Fibroblast of pulmonary artery (primary cell): ENCODE results near the gene PALLD.

ENCODE experiments used
- DNase-seq: peaks from one replicate; pipeline ENCODE4 v3.0.0-alpha.2; 2010; ENCODE audit warnings: low read depth
- H3K4me3 ChIP-seq: replicated peaks from 2 replicates; pipeline ENCODE4 v1.5.1; 2011; ENCODE audit warnings: low read depth, mild to moderate bottlenecking, control low read depth, low read length, moderate library complexity
- TF ChIP-seq, protein P1 (sequence below): IDR thresholded peaks from 2 replicates; pipeline ENCODE4 v1.5.1; 2011; ENCODE audit warnings: mild to moderate bottlenecking, control low read depth, low read length, inconsistent platforms; ENCODE audit errors: missing control alignments

The PALLD gene

DNA sequence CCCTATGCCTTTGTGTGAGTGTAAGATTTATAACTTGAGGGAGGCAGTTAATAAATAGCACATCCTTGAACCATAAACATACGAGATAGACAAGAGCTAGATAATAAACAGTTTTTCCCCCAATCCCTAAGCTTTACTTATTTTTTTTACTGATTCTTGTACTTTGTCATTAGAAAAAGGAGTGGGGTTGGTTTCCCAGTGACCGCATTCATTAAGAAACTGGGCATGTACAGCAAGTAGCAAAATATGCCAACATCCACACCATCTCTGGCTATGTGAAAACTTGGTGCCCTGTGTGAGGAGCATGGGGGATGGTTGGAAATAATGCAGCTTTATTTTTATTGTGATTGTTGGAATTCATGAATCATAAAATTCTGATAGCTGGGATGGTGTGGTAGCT, 337.0 kb downstream of the PALLD start:
- TF ChIP-seq, protein P1, sequence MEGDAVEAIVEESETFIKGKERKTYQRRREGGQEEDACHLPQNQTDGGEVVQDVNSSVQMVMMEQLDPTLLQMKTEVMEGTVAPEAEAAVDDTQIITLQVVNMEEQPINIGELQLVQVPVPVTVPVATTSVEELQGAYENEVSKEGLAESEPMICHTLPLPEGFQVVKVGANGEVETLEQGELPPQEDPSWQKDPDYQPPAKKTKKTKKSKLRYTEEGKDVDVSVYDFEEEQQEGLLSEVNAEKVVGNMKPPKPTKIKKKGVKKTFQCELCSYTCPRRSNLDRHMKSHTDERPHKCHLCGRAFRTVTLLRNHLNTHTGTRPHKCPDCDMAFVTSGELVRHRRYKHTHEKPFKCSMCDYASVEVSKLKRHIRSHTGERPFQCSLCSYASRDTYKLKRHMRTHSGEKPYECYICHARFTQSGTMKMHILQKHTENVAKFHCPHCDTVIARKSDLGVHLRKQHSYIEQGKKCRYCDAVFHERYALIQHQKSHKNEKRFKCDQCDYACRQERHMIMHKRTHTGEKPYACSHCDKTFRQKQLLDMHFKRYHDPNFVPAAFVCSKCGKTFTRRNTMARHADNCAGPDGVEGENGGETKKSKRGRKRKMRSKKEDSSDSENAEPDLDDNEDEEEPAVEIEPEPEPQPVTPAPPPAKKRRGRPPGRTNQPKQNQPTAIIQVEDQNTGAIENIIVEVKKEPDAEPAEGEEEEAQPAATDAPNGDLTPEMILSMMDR = no peak
- peak overlapping the region; percentile 93 for H3K4me3 ChIP-seq

DNA sequence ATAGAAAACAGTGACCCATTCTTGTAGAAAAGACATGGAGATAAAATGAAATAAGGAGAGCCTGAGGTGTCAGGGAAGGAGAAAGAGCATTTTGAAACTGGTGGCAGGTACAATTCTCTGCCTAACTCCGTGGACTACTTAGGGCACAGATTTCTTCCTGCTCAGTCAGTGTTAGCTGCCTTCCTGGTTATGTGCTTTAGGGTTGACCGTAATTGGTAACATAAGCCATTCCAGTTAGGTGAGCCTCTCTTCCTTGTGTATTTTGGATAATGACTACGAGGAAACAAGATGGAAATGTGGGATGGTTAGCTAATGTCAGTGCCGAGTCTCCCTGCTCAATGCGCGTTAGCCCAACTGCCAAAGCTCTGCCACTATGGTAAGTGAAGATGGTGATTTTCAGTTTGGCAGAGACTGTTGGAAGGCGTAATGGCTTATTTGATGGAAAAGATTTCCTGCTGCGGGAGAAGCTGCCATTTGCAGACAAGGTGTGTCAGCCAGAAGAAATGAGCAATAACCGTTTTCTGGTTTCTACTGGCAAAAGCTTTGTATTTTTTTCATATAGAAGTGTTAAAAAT, 339.1 kb downstream of the PALLD start:
- DNase-seq = no peak
- no peak overlapping the region for H3K4me3 ChIP-seq
- TF ChIP-seq, protein P1 = no peak

More for the DNA sequence above, 337.0 kb downstream of the PALLD start:
- no peak for DNase-seq

DNA sequence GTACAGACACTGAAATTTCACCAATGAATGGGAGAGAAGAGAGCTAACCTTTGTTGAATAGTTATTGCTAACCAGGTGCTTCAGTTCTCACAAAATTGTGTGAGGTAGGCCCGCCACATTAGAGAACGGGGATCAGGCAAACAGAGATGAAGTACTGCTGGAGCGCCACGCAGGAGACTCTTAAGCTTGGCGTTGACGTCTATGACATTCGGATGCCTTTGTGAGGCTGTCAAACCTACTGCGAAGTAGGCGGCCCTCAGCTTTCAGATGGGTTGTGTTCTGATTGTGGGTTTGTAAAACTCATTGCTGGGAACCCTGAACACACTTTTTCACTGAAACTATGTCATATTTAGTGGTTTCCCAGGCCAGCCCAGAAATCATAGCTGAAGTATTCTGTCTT, 339.6 kb downstream of the PALLD start:
- TF ChIP-seq, protein P1 = no peak
- no peak overlapping the region for H3K4me3 ChIP-seq
- DNase-seq = no peak

DNA sequence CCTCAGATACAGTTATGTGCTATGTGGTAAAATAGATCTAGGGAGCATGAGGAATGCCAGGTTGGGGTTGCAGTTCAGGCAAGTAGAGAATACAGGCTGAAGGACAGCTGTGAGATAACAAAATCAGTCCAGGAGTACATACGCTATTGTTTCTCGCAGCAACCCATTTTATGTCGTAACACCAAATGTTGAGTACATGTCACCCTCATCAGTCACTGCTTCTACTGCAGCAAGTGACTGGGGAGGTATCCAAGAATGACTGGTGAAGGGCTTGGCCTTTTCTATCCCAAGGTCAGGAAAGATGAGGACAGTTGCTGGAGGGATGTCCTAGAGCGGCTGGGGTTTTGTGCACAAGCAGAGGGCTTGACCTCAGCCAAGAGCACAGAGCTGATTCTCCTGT, 341.1 kb downstream of the PALLD start:
- TF ChIP-seq, protein P1 = no peak

DNA sequence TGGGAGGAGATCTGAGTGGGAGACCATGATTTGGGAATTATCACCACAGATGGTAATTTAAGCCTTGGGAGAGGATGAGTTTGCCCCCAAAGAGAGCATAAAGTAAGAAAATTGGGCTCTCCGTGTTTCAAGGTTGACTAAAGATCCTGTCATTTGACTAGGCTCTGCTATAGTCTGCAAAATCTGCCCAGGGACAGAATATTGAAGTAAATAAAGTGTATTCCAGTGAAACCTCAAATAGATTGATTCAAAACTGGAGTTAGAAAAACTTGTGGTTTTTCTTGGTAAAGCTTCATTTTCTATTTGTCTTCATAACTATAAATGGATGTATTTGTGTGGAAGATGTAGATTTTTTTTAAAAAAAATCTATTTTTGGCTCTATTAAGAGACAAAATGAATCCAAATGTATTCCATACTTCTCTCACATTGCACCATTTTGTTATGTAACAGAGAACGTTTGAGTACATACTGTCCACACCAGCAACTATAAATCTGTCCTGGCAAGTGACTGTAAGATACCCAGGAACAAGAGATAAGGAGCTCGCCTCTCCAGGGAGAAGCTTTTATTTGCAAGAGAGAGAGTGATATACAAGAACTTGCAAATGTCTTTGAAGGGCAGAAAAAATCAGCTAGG, 343.0 kb downstream of the PALLD start:
- peak; percentile 63 for DNase-seq
- TF ChIP-seq, protein P1 = no peak
- H3K4me3 ChIP-seq = no peak overlapping the region

More for the DNA sequence above, 341.1 kb downstream of the PALLD start:
- H3K4me3 ChIP-seq = no peak overlapping the region
- DNase-seq = no peak

DNA sequence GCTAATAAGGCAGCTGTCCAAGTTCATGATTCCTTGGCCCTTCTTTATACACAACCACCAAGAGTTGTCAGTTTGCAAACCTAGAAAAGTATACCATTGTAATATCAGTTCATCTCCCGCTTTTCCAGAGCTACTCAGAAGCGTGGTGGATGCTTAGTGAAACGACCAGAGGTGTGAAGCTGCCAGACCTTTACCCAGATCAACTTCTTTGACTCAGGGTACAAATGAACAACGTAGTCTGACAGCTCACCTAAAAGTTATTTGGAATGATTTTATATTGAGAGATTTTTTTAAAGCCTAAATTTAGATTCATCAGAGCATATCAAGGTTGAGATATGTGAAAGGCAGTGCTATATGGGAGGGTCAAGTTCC, 343.5 kb downstream of the PALLD start:
- TF ChIP-seq, protein P1 = no peak
- H3K4me3 ChIP-seq = no peak overlapping the region
- DNase-seq = no peak
